ENCODE results near the gene C1GALT1.

GRCh38 chr7:7236041-7236440, 53.7 kb downstream of the C1GALT1 start:
- no peak for TF ChIP-seq ZNF274 (IDR thresholded peaks at IDR 0.05; ENCODE audit: low read length)
- TF ChIP-seq ZNF274 (tag by site-specific recombination; IDR thresholded peaks at IDR 0.05; ENCODE audit: borderline replicate concordance) = no peak
- no peak for TF ChIP-seq ZNF24 (tag by site-specific recombination; IDR thresholded peaks at IDR 0.05)
- no peak for TF ChIP-seq ZNF48 (tag by site-specific recombination; IDR thresholded peaks at IDR 0.05)
- TF ChIP-seq SALL2 (tag by site-specific recombination; IDR thresholded peaks at IDR 0.05; ENCODE audit: borderline replicate concordance) = no peak
- TF ChIP-seq CTCF (tag by site-specific recombination; IDR thresholded peaks at IDR 0.05) = no peak
- TF ChIP-seq ZNF768 (tag by site-specific recombination; IDR thresholded peaks at IDR 0.05) = no peak
- no peak for TF ChIP-seq ZBTB17 (tag by site-specific recombination; IDR thresholded peaks at IDR 0.05)
- no peak for TF ChIP-seq REPIN1 (tag by site-specific recombination; IDR thresholded peaks at IDR 0.05; ENCODE audit: low read depth)
- TF ChIP-seq ZFHX2 (tag by site-specific recombination; conservative IDR thresholded peaks at IDR 0.05) = no peak
- TF ChIP-seq ZNF121 (tag by site-specific recombination; IDR thresholded peaks at IDR 0.05) = no peak
- no peak for TF ChIP-seq ZNF19 (tag by site-specific recombination; IDR thresholded peaks at IDR 0.05; ENCODE audit: low read depth)

Measured in HEK293 (cell line).